Glomerular visceral epithelial cell (primary cell): ENCODE data around the gene IGIP.

Experiments
- DNase-seq: peaks from one replicate; pipeline ENCODE4 v3.0.0-alpha.2; 2016; ENCODE audit errors: extremely low spot score

The IGIP gene

GRCh38 chr5:140165101-140165922 lies 39.6 kb downstream of the IGIP start:
- no peak for DNase-seq

GRCh38 chr5:140165923-140166270 lies 40.2 kb downstream of the IGIP start:
- no peak for DNase-seq

GRCh38 chr5:140166911-140167310 lies 41.2 kb downstream of the IGIP start:
- no peak for DNase-seq

- DNase-seq, result no peak
Observed at GRCh38 chr5:140168371-140168770, 42.6 kb downstream of the IGIP start.

GRCh38 chr5:140169410-140169809 lies 43.7 kb downstream of the IGIP start:
- no peak for DNase-seq

GRCh38 chr5:140172483-140172882 lies 46.7 kb downstream of the IGIP start:
- DNase-seq, result no peak

- no peak for DNase-seq
Observed at GRCh38 chr5:140174014-140174413, 48.3 kb downstream of the IGIP start.

- DNase-seq, result peak; percentile 93
Observed at GRCh38 chr5:140174465-140175366, 49.0 kb downstream of the IGIP start, which contains the start of gene CYSTM1. Gene CYSTM1 (plus strand): TSS chr5:140175188. CDS start chr5:140194466, 19,278 bp downstream.

- DNase-seq, result peak; percentile 77
Observed at GRCh38 chr5:140175367-140176030, 49.8 kb downstream of the IGIP start.

GRCh38 chr5:140176031-140176387 lies 50.3 kb downstream of the IGIP start:
- no peak for DNase-seq

- no peak for DNase-seq
Observed at GRCh38 chr5:140178086-140178410, 52.3 kb downstream of the IGIP start.

- no peak for DNase-seq
Observed at GRCh38 chr5:140178482-140179116, 52.9 kb downstream of the IGIP start.
